ENCODE results near the gene SPSB1. TPM values are rescaled to one million over a fixed set of nuclear protein-coding genes. Genes with fewer than 3 reads are reported as not detected.

SPSB1 gene
- total RNA-seq, 1 experiment from 2014 or later, result 2.9 TPM

DNA sequence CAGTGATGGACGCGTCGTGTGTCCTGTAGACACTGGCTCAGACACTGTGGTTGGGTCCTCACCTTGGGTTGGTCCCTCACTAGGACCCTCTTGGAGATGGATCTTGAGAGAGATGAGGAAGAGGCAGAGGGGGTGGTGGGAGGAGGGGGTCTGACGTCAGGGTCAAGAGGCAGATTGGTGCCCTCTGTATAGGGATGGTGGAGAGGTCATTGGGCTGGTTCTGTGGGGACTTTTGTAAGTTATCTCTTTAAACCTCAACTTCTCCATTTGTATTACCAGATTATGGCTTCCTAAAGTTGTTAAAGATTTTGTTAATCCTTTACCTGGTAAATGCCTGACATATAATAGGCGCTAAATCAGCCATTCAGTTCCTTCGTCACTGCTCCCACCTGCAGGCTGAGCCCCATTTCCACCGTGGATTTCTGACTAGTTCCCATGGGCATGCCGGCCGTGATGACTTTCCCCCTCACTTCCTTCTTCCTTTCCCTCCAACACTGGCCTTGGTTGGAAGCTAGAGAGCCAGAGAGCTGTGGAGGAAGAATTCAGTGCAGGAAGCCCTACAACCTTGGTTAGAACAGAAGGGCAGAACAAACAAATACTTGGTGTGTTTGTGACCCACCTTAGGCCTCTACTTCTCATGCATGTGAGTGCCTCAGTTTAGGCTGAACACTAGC, 49.5 kb upstream of the SPSB1 start:
- H3K4ac ChIP-seq (ENCODE audit: low read depth, low read length), result no peak overlapping the region
- no peak overlapping the region for H3K18ac ChIP-seq (ENCODE audit: insufficient read length, low read depth, low read length)
- DNase-seq, result no peak
- H2AK5ac ChIP-seq (ENCODE audit: insufficient read length, low read length), result no peak overlapping the region
- no CpG with 5 or more reads among the region's 9 CpGs for WGBS (ENCODE audit: extremely low coverage, insufficient read length, low lambda C conversion rate)
- H3K23me2 ChIP-seq (ENCODE audit: insufficient read length, low read depth, low read length, poor library complexity, severe bottlenecking), result no peaks in the 10 kb centered on the region
- TF ChIP-seq, protein P1, sequence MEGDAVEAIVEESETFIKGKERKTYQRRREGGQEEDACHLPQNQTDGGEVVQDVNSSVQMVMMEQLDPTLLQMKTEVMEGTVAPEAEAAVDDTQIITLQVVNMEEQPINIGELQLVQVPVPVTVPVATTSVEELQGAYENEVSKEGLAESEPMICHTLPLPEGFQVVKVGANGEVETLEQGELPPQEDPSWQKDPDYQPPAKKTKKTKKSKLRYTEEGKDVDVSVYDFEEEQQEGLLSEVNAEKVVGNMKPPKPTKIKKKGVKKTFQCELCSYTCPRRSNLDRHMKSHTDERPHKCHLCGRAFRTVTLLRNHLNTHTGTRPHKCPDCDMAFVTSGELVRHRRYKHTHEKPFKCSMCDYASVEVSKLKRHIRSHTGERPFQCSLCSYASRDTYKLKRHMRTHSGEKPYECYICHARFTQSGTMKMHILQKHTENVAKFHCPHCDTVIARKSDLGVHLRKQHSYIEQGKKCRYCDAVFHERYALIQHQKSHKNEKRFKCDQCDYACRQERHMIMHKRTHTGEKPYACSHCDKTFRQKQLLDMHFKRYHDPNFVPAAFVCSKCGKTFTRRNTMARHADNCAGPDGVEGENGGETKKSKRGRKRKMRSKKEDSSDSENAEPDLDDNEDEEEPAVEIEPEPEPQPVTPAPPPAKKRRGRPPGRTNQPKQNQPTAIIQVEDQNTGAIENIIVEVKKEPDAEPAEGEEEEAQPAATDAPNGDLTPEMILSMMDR (conservative IDR thresholded peaks at IDR 0.05), result no peak
- Mint-ChIP-seq H3K4me1 (peaks cover 32 to 40% of the 10 kb centered on the region in 2 experiments), H3K36me3 (ENCODE audit: insufficient read depth in 1 of 3, low read depth in 3 of 3) (no peaks in the 10 kb centered on the region; a peak in 1 of 7 replicates), H3K27ac (peak overlapping the region in 1 of 3 experiments; percentile 51; a peak in 1 of 7 replicates), H3K4me3 (no peak overlapping the region), H3K27me3 (ENCODE audit: low read depth) (peaks cover 2% of the 10 kb centered on the region; the same call in 1 of the 2 replicates), H3K9me3 (no peaks in the 10 kb centered on the region)
- H3K9me3 ChIP-seq (ENCODE audit: control insufficient read depth, low read depth, low read length), result no peaks in the 10 kb centered on the region
- H3K56ac ChIP-seq (ENCODE audit: insufficient read length, low read depth, low read length), result no peak overlapping the region
- H2AFZ ChIP-seq (ENCODE audit: low read length), result no peak overlapping the region
- no peak overlapping the region for H3K14ac ChIP-seq (ENCODE audit: insufficient read depth, low read length)
- H2BK5ac ChIP-seq (ENCODE audit: insufficient read length, low read length), result no peak overlapping the region
- H4K5ac ChIP-seq (ENCODE audit: insufficient read length, low read depth, low read length), result no peak overlapping the region
- no peaks in the 10 kb centered on the region for H4K20me1 ChIP-seq (ENCODE audit: control insufficient read depth, insufficient read depth, insufficient read length)
- no peak overlapping the region for H3K9ac ChIP-seq (ENCODE audit: extremely low read depth, insufficient read length, low read length)
- no peak overlapping the region for H3K4me2 ChIP-seq (ENCODE audit: insufficient read depth, insufficient read length, low read length)
- H4K8ac ChIP-seq (replicated peaks; ENCODE audit: insufficient read length, low read depth, low read length), result no peak overlapping the region
- H3K4me1 ChIP-seq (ENCODE audit: insufficient read depth, low read length), result peaks cover 12% of the 10 kb centered on the region
- no peak overlapping the region for H3T11ph ChIP-seq (ENCODE audit: low read length)
- H3K79me2 ChIP-seq (ENCODE audit: insufficient read depth, low read length), result no peaks in the 10 kb centered on the region
- H2BK12ac ChIP-seq (ENCODE audit: insufficient read length, low read depth, low read length), result no peak overlapping the region
- H3K79me1 ChIP-seq (ENCODE audit: insufficient read depth, low read depth, low read length, poor library complexity, severe bottlenecking), result no peaks in the 10 kb centered on the region
- H2BK15ac ChIP-seq (ENCODE audit: low read depth, low read length), result no peak overlapping the region
- H2BK20ac ChIP-seq (ENCODE audit: low read depth, low read length, poor library complexity, severe bottlenecking), result no peak overlapping the region
- H3K27ac ChIP-seq (ENCODE audit: insufficient read length, low read depth, low read length), result no peak overlapping the region
- no peak overlapping the region for H2BK120ac ChIP-seq (ENCODE audit: low read depth, low read length, poor library complexity, severe bottlenecking)
- no peak overlapping the region for H3K23ac ChIP-seq (ENCODE audit: insufficient read length, low read depth, low read length)
- H3K27me3 ChIP-seq (ENCODE audit: insufficient read depth, low read length), result no peaks in the 10 kb centered on the region
- no peak overlapping the region for H4K91ac ChIP-seq (ENCODE audit: insufficient read length, low read depth, low read length)

Data from H9 (cell line).